Uterine smooth muscle cell (primary cell): ENCODE results near the gene RELT. TPM values are rescaled to one million over a fixed set of nuclear protein-coding genes. Genes with fewer than 3 reads are reported as not detected.

ENCODE experiments used
- total RNA-seq: library from RNA; depleted of rRNA; stranded (reverse); fragments of >200 nt; gene quantifications from 2 replicates; pipeline ENCODE4 v1.2.3, GENCODE V29; 2014

The RELT gene, protein sequence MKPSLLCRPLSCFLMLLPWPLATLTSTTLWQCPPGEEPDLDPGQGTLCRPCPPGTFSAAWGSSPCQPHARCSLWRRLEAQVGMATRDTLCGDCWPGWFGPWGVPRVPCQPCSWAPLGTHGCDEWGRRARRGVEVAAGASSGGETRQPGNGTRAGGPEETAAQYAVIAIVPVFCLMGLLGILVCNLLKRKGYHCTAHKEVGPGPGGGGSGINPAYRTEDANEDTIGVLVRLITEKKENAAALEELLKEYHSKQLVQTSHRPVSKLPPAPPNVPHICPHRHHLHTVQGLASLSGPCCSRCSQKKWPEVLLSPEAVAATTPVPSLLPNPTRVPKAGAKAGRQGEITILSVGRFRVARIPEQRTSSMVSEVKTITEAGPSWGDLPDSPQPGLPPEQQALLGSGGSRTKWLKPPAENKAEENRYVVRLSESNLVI
- total RNA-seq = 3.1 and 4.9 TPM in 2 replicates

DNA sequence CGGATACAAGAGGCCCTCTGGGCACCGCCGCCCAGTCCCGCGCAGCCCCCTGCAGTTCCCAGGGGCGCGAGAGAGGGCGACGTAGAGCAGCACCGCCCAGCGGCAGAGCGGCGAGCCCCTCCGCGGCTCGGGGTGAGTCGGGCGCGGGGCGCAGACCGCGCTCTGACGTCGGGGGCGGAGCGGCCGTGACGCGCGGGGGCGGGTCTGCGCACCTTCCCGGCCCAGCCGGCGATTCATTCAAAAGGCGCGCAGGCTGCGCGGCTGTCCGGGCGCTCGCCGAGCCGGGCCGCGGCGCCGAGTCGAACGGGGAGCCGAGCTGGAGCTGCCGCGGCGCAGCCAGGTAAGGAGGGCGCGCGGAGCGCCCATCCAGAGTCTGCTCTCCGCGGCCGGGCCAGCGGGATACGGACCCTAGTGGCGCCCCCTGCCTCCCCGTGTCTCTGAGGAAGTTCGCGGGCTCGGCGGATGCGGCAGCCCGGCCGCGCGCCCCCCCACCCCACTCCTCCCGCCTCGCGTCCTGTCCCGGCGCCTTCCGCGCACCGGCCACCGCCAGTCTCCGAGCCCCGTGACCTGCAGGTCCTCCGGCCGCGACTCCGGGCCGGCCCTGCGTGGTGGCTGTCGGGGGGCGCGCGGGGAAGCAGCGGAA is at the start of gene RELT:
Gene RELT (plus strand): TSS at position 240 of the 643 bp plus-strand sequence. CDS start 12,738 bp downstream, outside the sequence.

Other genes starting within 250 kb of the RELT start
- 12.6 and 16.6 TPM in 2 replicates for gene FCHSD2, start 234.1 kb upstream of the RELT start, total RNA-seq
- under 0.01 TPM in 1 of 2 replicates, not detected in the other for gene P2RY2, start 158.1 kb upstream of the RELT start, total RNA-seq
- gene P2RY6, start 104.1 kb upstream of the RELT start, total RNA-seq = 0.12 TPM in 1 of 2 replicates, not detected in the other
- 37.2 and 38.6 TPM in 2 replicates for gene ARHGEF17, start 68.1 kb upstream of the RELT start, total RNA-seq
- 14.4 and 21.6 TPM in 2 replicates for gene FAM168A, start 221.7 kb downstream of the RELT start, total RNA-seq